Stomach smooth muscle (tissue), 2 donors: ENCODE measurements around the gene CGB3.
A peak's percentile ranks its signal among the peaks of the same experiment; 100 is the strongest.

Experiments
- H3K27ac ChIP-seq: one replicate; pipeline ENCODE4 v1.7.0; 2013; ENCODE audit warnings: mild to moderate bottlenecking, low read length, inconsistent platforms
- H3K27me3 ChIP-seq, 2 donors: one replicate each; pipeline ENCODE4 v1.7.0; 2013; ENCODE audit warnings: low read length in 2 of 2; ENCODE audit not compliant: insufficient read depth in 2 of 2, control insufficient read depth in 1 of 2
- H3K36me3 ChIP-seq, 2 donors: one replicate each; pipeline ENCODE4 v1.7.0; 2013; ENCODE audit warnings: low read length in 2 of 2; ENCODE audit not compliant: control insufficient read depth in 2 of 2, insufficient read depth in 2 of 2
- H3K4me1 ChIP-seq: one replicate; pipeline ENCODE4 v1.7.0; 2013; ENCODE audit warnings: low read length; ENCODE audit not compliant: control insufficient read depth, insufficient read depth
- H3K4me3 ChIP-seq, 2 donors: one replicate each; pipeline ENCODE4 v1.7.0; 2013; ENCODE audit warnings: low read length in 2 of 2
- H3K9ac ChIP-seq, 2 donors: one replicate each; pipeline ENCODE4 v1.7.0; 2013; ENCODE audit warnings: low read length in 2 of 2, mild to moderate bottlenecking in 1 of 2
- H3K9me3 ChIP-seq, 2 donors: one replicate each; pipeline ENCODE4 v1.7.0; 2013; ENCODE audit warnings: low read length in 2 of 2; ENCODE audit not compliant: control insufficient read depth in 2 of 2
- donor health status: healthy.
- donor health status: Pancreatic carcinoma.

CGB3 gene

DNA sequence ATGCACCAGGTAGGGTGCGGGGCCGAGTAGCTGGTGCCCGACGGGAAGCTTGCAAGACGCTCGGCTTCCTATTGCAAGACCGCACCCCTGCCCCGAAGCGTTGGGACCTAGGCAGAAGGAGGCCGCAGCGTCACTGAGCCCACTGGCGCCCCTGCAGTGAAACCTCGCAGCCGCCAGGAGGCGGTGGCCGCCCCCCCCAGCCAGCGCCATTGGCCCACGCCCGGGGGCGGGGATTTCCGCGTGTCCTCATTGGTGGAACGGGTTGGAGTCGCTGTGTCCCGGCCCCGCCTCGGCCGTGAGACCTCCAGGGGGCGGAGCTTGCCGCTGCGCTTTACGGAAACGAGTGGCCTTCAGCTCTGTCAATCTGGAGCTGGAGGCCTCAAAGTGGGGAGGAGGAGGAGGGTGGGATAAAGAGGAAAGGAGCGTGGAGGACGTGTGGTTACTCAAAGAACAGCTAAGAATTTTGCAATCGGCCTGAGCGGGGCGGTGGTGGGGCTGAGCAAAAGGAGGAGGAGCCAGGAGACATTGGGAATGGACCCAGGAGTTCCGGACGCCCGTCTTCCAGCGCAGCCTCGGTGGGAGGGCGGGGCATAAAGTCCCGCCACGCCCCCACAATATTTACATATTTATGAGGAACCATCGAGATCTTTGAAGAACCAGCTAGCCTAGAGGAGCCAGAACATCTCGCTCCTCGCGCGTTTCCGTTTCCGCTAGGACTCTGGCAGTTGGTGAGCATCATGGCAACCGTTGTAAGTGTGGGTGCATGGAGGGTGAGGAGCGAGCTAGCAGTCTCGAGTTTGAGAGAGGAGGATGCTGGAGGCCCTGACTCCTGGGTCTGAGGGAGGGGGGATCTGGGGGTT is 30.7 kb downstream of the CGB3 start, which contains the start of the genes GYS1 and RUVBL2:
TSS of gene GYS1 (minus strand) at position 135 of the 860 bp plus-strand sequence. CDS start 197 bp downstream, outside the sequence.
TSS of gene RUVBL2 (plus strand) at position 713 of the 860 bp plus-strand sequence. CDS start at position 738, 25 bp downstream.
- H3K4me3 ChIP-seq, result peak within 1 kb of the TSS; percentile 97 to 99
- H3K27ac ChIP-seq, result peak within 1 kb of the TSS; percentile 92
- peaks cover 39% of the 10 kb centered on the region for H3K4me1 ChIP-seq
- no peaks in the 10 kb centered on the region for H3K27me3 ChIP-seq
- peaks cover 0 to 7% of the 10 kb centered on the region in 2 donors for H3K36me3 ChIP-seq
- no peaks in the 10 kb centered on the region for H3K9me3 ChIP-seq
- peak within 1 kb of the TSS; percentile 94 to 95 for H3K9ac ChIP-seq

DNA sequence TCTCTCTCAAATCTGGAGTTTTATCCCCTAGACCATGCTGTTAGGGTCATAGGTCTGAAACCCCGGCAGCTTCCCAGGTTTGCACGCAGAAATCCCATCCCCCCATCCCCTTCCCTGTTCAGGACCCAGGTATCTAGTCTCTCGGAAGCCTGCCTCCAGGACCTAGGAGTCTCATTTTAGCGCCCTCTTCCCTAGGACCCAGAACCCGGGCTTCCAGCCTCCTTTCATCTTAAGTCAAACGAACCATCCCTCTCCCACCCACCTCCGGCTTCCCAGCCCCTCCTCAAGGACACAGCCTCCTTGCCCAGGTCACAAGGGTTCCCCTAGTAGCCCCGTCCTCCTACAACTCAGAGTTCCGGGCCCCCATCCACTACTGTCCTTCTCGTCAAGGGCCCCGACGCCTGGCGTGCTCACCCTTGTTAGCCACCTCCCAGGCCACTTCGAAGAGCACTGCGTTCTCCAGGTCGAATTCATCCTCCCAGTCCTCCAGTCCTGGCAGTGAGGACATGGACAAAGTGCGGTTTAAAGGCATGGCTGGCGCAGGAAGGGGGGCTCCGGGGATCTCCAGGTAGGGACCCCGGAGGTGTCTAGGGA is 31.5 kb downstream of the CGB3 start:
- Histone ChIP-seq H3K9ac (peak overlapping the region; percentile 93 to 95), H3K4me3 (peak overlapping the region; percentile 97 to 99), H3K27ac (peak overlapping the region; percentile 92), H3K27me3 (no peaks in the 10 kb centered on the region), H3K9me3 (no peaks in the 10 kb centered on the region), H3K4me1 (peaks cover 39% of the 10 kb centered on the region), H3K36me3 (peaks cover 0 to 12% of the 10 kb centered on the region in 2 donors)

DNA sequence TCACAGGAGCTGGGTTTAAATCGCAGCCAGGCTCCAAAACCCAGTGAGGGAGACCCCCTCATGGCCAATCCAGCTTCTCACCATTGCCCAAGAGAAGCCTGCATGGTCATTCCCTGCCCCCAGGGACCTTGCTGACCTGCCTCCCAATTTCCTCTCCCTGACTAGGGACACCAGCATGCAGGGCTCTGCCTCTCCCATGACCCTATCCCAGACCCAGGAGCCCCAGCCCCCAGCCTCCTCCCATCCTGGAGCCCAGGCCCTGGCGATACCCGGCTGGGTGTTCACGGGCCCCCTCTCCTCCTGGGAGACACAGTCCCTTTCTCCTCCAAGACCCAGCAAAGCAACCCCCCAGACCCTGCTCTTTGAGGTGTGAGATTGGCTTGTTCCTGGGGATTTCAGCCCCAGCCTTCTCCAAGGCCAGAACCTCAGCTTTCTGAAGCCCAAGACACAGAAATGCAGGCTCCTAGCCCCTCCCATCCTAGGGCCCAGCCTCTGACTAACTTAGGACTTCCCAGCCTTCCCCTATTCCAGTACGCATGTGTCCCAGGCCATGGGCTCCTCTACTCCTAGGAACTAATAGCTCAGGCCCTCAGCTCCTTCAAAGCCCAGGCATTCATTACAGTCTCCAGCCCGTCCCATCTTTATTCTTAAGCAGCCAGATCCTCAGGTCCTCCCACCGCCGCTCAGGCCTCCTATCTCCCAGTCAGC is 32.1 kb downstream of the CGB3 start:
- H3K4me1 ChIP-seq, result peaks cover 39% of the 10 kb centered on the region
- H3K9ac ChIP-seq, result peak overlapping the region; percentile 93 to 95

DNA sequence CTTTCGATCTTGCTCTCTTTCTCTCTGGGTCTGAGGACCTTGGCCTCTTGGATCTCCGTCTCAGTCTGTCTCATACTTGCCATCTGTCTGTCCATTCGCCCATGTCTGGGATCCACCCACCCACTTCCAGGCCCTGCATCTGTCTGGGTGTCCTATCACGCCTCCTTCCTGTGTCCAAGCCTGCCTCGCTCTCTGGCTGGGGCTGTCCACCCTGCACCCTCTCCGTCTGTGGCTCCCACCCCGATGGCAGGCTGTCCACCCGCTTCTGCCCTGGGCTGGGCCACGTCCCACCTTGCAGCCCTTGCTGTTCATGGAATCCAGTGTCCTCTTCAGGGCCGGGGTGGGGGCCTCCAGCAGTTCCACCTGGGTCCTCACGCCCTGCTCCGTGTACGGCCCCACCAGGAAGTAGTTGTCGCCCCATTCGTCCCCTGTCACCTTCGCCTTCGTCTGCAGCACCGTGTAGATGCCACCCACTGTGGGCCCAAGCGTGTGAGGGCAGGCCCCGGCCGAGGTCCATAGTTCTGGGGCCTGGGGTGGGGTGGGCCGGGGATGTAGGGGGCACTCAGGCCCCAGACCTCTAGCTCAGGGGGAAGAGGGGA is 33.0 kb downstream of the CGB3 start:
- peaks cover 39% of the 10 kb centered on the region for H3K4me1 ChIP-seq

More for the DNA sequence above, 32.1 kb downstream of the CGB3 start:
- H3K9me3 ChIP-seq, result no peaks in the 10 kb centered on the region
- H3K27me3 ChIP-seq, result no peaks in the 10 kb centered on the region
- peak overlapping the region; percentile 97 to 99 for H3K4me3 ChIP-seq
- peak overlapping the region; percentile 92 for H3K27ac ChIP-seq
- H3K36me3 ChIP-seq, result peaks cover 1 to 14% of the 10 kb centered on the region in 2 donors

DNA sequence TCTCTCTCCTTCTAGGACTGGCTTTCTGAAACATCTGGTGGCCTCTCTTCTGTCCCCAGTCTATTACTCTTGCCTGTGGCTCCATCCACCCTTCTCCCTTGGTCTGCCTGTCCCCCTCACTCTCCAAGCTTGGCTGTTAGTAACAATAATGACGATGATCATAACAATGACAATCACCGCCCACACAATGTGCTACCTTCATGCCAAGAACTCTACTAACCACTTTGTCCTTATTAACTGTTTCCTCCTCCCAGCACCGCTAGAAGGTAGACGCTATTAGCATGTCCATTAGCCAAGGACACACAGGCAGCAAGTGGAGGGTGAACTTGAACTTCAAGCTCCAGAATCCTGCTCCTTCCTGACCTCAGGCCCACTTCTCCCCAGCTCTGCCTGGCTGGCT is 33.7 kb downstream of the CGB3 start:
- H3K27me3 ChIP-seq, result no peaks in the 10 kb centered on the region
- no peak overlapping the region for H3K4me3 ChIP-seq
- peaks cover 15 to 24% of the 10 kb centered on the region in 2 donors for H3K36me3 ChIP-seq
- no peak overlapping the region for H3K27ac ChIP-seq
- peak overlapping the region in 1 of 2 donors; percentile 36 for H3K9ac ChIP-seq
- peaks cover 39% of the 10 kb centered on the region for H3K4me1 ChIP-seq
- H3K9me3 ChIP-seq, result no peaks in the 10 kb centered on the region

More for the DNA sequence above, 33.0 kb downstream of the CGB3 start:
- Histone ChIP-seq H3K9ac (peak overlapping the region; percentile 42 to 93), H3K36me3 (peaks cover 8 to 16% of the 10 kb centered on the region in 2 donors), H3K4me3 (peak overlapping the region in 1 of 2 donors; percentile 99), H3K27me3 (no peaks in the 10 kb centered on the region), H3K27ac (peak overlapping the region; percentile 92), H3K9me3 (no peaks in the 10 kb centered on the region)

DNA sequence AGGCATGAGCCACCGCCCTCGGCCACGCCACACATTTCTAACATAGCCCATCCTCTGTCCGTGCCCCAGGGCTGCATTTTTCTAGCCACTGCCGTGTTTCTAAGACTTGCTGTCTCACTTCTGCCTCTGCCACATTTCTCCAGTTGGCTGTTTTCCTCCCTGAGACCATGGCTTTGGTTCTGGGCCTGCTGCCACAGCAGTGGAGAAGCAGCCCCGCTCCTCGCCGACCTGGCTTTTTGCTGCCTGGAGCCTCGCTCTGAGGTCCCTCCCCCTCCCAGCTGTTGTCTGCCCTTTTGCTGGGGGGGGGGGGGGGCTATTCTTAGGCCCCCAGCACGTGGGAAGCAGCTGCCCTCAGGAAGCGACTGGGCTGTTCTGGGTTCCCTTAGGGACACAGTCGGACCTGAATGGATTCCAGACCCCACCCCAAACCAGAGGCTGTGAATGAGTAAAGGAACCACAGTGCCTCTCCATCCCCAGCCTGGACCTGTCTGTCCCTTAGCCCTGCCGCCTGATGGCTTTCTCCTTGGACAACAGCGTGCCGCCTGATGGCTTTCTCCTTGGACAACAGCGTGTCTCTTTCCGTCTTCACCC is 34.3 kb downstream of the CGB3 start:
- Histone ChIP-seq H3K27ac (no peak overlapping the region), H3K27me3 (no peaks in the 10 kb centered on the region), H3K36me3 (peaks cover 21 to 30% of the 10 kb centered on the region in 2 donors), H3K4me3 (no peak overlapping the region), H3K9me3 (no peaks in the 10 kb centered on the region), H3K4me1 (peaks cover 36% of the 10 kb centered on the region), H3K9ac (no peak overlapping the region)

DNA sequence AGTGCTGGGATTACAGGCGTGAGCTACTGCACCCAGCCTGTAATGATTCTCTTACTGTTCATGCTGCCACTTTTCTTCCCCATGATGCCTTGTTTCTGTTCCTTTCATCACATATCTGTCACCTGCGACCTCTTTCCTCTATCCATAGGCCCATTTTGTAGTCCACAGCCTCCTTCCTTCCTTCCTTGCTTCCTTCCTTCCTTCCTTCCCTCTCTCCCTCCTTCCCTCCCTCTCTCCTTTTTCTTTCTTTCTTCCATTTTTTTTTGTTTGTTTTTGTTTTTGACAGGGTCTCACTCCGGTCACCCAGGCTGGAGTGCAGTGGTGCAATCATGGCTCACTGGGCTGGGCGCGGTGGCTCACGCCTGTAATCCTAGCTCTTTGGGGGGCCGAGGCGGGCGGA is 35.3 kb downstream of the CGB3 start:
- Histone ChIP-seq H3K9me3 (no peaks in the 10 kb centered on the region), H3K27me3 (no peaks in the 10 kb centered on the region), H3K27ac (no peak overlapping the region), H3K36me3 (peaks cover 24 to 33% of the 10 kb centered on the region in 2 donors), H3K9ac (no peak overlapping the region), H3K4me3 (no peak overlapping the region), H3K4me1 (peaks cover 28% of the 10 kb centered on the region)

DNA sequence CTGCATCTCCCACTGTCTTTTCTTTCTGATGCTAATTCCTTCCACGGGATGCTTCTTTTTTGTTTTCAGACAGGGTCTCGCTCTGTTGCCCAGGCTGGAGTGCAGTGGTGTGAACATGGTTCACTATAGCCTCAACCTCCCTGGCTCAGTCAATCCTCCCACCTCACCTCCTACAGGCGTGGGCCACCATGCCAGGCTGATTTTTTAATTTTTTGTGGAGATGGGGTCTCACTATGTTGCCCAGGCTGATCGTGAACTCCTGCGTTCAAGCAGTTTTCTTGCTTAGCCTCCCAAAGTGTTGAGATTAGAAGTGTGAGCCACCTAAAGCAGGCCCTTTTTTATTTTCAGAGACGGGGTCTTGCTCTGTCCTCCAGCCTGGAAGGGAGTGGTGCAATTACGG is 35.8 kb downstream of the CGB3 start:
- H3K27ac ChIP-seq, result no peak overlapping the region
- H3K9me3 ChIP-seq, result no peaks in the 10 kb centered on the region
- peaks cover 28% of the 10 kb centered on the region for H3K4me1 ChIP-seq
- no peak overlapping the region for H3K4me3 ChIP-seq
- no peak overlapping the region for H3K9ac ChIP-seq
- no peaks in the 10 kb centered on the region for H3K27me3 ChIP-seq
- H3K36me3 ChIP-seq, result peaks cover 24 to 36% of the 10 kb centered on the region in 2 donors

DNA sequence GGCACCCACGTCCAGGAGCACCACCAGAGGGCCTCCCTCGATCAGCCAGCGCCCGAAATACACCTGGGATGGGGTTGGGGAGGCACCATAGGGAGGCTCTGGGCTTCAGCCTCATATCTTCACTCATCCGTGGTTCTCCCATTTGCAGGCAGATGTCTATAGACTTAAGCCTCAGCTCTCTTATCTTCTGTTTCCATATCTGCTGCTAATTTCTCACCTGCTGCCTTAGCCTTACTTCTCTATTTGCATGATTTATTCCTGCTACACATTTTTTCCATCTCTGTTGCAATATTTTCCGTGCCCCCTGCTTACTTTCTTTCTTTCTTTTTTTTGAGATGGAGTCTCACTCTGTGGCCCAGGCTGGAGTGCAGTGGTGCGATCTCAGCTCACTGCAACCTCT is 36.8 kb downstream of the CGB3 start:
- Histone ChIP-seq H3K27ac (no peak overlapping the region), H3K4me3 (no peak overlapping the region), H3K9me3 (no peaks in the 10 kb centered on the region), H3K4me1 (peaks cover 24% of the 10 kb centered on the region), H3K27me3 (no peaks in the 10 kb centered on the region), H3K36me3 (peaks cover 24 to 44% of the 10 kb centered on the region in 2 donors), H3K9ac (no peak overlapping the region)

DNA sequence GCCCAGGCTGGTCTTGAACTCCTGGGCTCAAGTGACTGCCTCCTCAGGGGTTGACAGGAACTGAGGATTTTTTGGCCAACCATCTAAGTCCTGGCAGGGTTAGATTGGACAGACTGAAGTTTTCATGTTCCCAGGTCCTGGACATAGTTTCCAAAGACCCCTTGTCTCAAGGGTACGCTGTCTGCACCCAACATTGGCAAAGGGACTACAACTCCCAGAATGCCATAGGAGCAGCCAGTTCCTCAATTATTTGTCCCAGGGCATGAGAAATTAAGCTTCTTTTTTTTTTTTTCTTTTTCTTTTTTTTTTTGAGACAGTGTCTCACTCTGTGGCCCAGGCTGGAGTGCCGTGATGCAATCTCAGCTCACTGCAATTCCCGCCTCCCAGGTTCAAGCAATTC is 37.9 kb downstream of the CGB3 start:
- H3K27ac ChIP-seq, result no peak overlapping the region
- H3K27me3 ChIP-seq, result no peaks in the 10 kb centered on the region
- H3K4me1 ChIP-seq, result peaks cover 13% of the 10 kb centered on the region
- H3K4me3 ChIP-seq, result no peak overlapping the region
- peaks cover 29 to 52% of the 10 kb centered on the region in 2 donors for H3K36me3 ChIP-seq
- H3K9ac ChIP-seq, result no peak overlapping the region
- H3K9me3 ChIP-seq, result no peaks in the 10 kb centered on the region
